Measurements from ENCODE around the gene LRP4. TPM values are rescaled to one million over a fixed set of nuclear protein-coding genes. Genes with fewer than 3 reads are reported as not detected.

Gene LRP4
- total and polyA plus RNA-seq, 2 of the 8 experiments (the other 6 are each of a cell fraction or from before 2014, with no cell fraction given): 5.4 to 22.1 TPM

GRCh38 chr11:46855167-46855566 is 63.2 kb downstream of the LRP4 start:
- FAIRE-seq (no peak), DNase-seq (ENCODE audit: low read depth in 1 of 2, low spot score in 2 of 2) (no peak)
- Histone ChIP-seq H3K4ac (replicated peaks; ENCODE audit: insufficient read length, low read depth, low read length) (no peak overlapping the region), H3K79me1 (ENCODE audit: low read depth, low read length) (no peaks in the 10 kb centered on the region), H3K79me2 (ENCODE audit: control insufficient read depth in 1 of 2, insufficient read depth in 2 of 2, low read length in 2 of 2) (no peaks in the 10 kb centered on the region), H4K91ac (replicated peaks; ENCODE audit: insufficient read length, low read length) (no peak overlapping the region), H2BK120ac (replicated peaks; ENCODE audit: low read depth, low read length) (no peak overlapping the region), H3K9ac (replicated peaks in 1 of 4; ENCODE audit: extremely low read depth in 1 of 4, low read depth in 3 of 4, low read length in 3 of 4) (no peak overlapping the region), H4K20me1 (replicated peaks in 1 of 2; ENCODE audit: control insufficient read depth in 1 of 2, insufficient read depth in 2 of 2, low read length in 2 of 2) (no peaks in the 10 kb centered on the region), H2AFZ (ENCODE audit: low read length) (no peak overlapping the region), H3K4me1 (replicated peaks in 1 of 4; ENCODE audit: control insufficient read depth in 3 of 4, insufficient read depth in 4 of 4, low read length in 3 of 4) (no peaks in the 10 kb centered on the region), H3K4me3 (ENCODE audit: extremely low read depth in 1 of 4, insufficient read depth in 2 of 4, low read depth in 3 of 4, low read length in 4 of 4) (no peak overlapping the region), H4K5ac (ENCODE audit: insufficient read length, low read depth, low read length) (no peak overlapping the region), H3K9me3 (ENCODE audit: insufficient read depth in 2 of 2, low read depth in 1 of 2, low read length in 1 of 2) (0 out of 4 replicates have a peak, but pooled peaks cover 0 to 2% of the 10 kb centered on the region in 2 experiments), H3K27me3 (replicated peaks in 1 of 4; ENCODE audit: control insufficient read depth in 3 of 4, extremely low read depth in 1 of 4, insufficient read depth in 3 of 4, low read length in 3 of 4) (no peaks in the 10 kb centered on the region), H2BK15ac (ENCODE audit: low read length) (no peak overlapping the region), H3K23me2 (ENCODE audit: low read depth, low read length) (no peaks in the 10 kb centered on the region), H3K36me3 (ENCODE audit: control insufficient read depth in 2 of 4, insufficient read depth in 4 of 4, low read length in 3 of 4) (peaks cover 0 to 16% (median 4%) of the 10 kb centered on the region in 4 experiments; a peak in 5 of 8 replicates), H3K27ac (ENCODE audit: low read depth, low read length) (no peak overlapping the region), H2BK20ac (ENCODE audit: low read length) (no peak overlapping the region), H2AK5ac (ENCODE audit: low read depth, low read length) (no peak overlapping the region), H3K18ac (ENCODE audit: extremely low read depth, low read length) (no peak overlapping the region), H3K14ac (ENCODE audit: insufficient read length) (no peak overlapping the region), H3K56ac (replicated peaks; ENCODE audit: insufficient read length, low read depth, low read length) (no peak overlapping the region), H3K23ac (ENCODE audit: insufficient read length) (no peak overlapping the region), H3K4me2 (ENCODE audit: insufficient read depth in 1 of 2, low read depth in 2 of 2, low read length in 2 of 2) (no peak overlapping the region), H4K8ac (ENCODE audit: extremely low read depth, insufficient read depth, low read length) (no peak overlapping the region), H2BK12ac (ENCODE audit: low read depth, low read length) (no peak overlapping the region), H2BK5ac (ENCODE audit: low read depth, low read length) (no peak overlapping the region)
- POLR2A ChIA-PET (ENCODE audit: partially characterized antibody): interaction anchor here (1.1 kb wide), 2 partner anchors 8 to 15 kb away, joined by 4 read pairs; no protein-coding TSS in a partner anchor
- CTCF ChIA-PET (ENCODE audit: partially characterized antibody): interaction anchor here (0.7 to 1.4 kb wide), 3 partner anchors 9 to 323 kb away, joined by 3 read pairs; no protein-coding TSS in a partner anchor
- WGBS, 2 experiments (ENCODE audit: extremely low coverage in 1 of 2, insufficient coverage in 1 of 2, insufficient read length in 1 of 2, insufficient replicate concordance in 2 of 2, low coverage in 1 of 2, low lambda C conversion rate in 2 of 2, missing lambda C conversion rate in 1 of 2): 91% methylated on average over 3 of the region's 3 CpGs; no CpG with 5 or more reads in 1 of the 2 experiments
- TF ChIP-seq PHF8 (conservative IDR thresholded peaks at IDR 0.05; ENCODE audit: low read depth, low read length) (no peak), CTBP2 (IDR thresholded peaks at IDR 0.05; ENCODE audit: borderline replicate concordance, insufficient read depth, insufficient read length, low read length) (no peak), KDM5A (IDR thresholded peaks at IDR 0.05; ENCODE audit: low read length) (no peak), TEAD4 (IDR thresholded peaks at IDR 0.05; ENCODE audit: low read depth, low read length) (no peak), POU5F1 (IDR thresholded peaks at IDR 0.05; ENCODE audit: low read depth, low read length) (no peak), HDAC2 (IDR thresholded peaks at IDR 0.05; ENCODE audit: borderline replicate concordance in 1 of 2, low read depth in 2 of 2, low read length in 2 of 2) (no peak), CBX8 (IDR thresholded peaks at IDR 0.05; ENCODE audit: borderline replicate concordance, low read depth, low read length) (no peak)
